IMR-90 (cell line): ENCODE measurements around the gene MAGI2. TPM values are rescaled to one million over a fixed set of nuclear protein-coding genes. Genes with fewer than 3 reads are reported as not detected.

Source experiments
- ATAC-seq: fragments of 200-7000 bp; cut with Tn5 transposase; 2 replicates; pipeline ENCODE4 v1.9.1; 2020; ENCODE audit warnings: low read depth, mild to moderate bottlenecking, moderate library complexity
- BruUV-seq: library from RNA; stranded (reverse); fragments of 400-500 nt; replicated peaks from 2 replicates; lab custom pipeline; 2021; lab: Mats Ljungman, UMichigan
- CTCF ChIA-PET: fragments of 300-600 bp; formaldehyde crosslinking; extraction: SDS; loops from one replicate; lab custom pipeline; 2021; ENCODE audit warnings: antibody characterized with exemption; lab: Yijun Ruan, JAX
- POLR2A ChIA-PET: fragments of 300-600 bp; sonication (Branson Sonifier 250); formaldehyde crosslinking; loops from one replicate; lab custom pipeline; 2022; ENCODE audit warnings: antibody characterized with exemption; ENCODE audit not compliant: unreplicated experiment; lab: Charles Lee
- DNase-seq: peaks from one replicate; pipeline ENCODE4 v3.0.0; 2013
- H2AFZ ChIP-seq: replicated peaks from 2 replicates; pipeline ENCODE3; 2013; ENCODE audit warnings: low read length, mild to moderate bottlenecking; ENCODE audit not compliant: poor library complexity
- H2AK5ac ChIP-seq: 2 replicates; pipeline ENCODE4 v1.6.1; 2013; ENCODE audit warnings: low read depth, low read length, inconsistent platforms
- H2AK9ac ChIP-seq: replicated peaks from 2 replicates; pipeline ENCODE3; 2013; ENCODE audit warnings: mild to moderate bottlenecking, low read depth, low read length, moderate library complexity; ENCODE audit not compliant: poor library complexity
- H2BK120ac ChIP-seq: 2 replicates; pipeline ENCODE4 v1.6.1; 2013; ENCODE audit warnings: low read depth, low read length, inconsistent platforms
- H2BK15ac ChIP-seq: 3 replicates; pipeline ENCODE4 v1.6.1; 2013; ENCODE audit warnings: low read depth, low read length, inconsistent platforms
- H2BK20ac ChIP-seq: 2 replicates; pipeline ENCODE4 v1.6.1; 2013; ENCODE audit warnings: low read depth, mild to moderate bottlenecking, inconsistent platforms, low read length, moderate library complexity
- H2BK5ac ChIP-seq: 2 replicates; pipeline ENCODE4 v1.6.1; 2013; ENCODE audit warnings: mild to moderate bottlenecking, low read depth, low read length, inconsistent platforms; ENCODE audit not compliant: poor library complexity, severe bottlenecking
- H3K14ac ChIP-seq: replicated peaks from 2 replicates; pipeline ENCODE4 v1.6.1; 2013; ENCODE audit warnings: low read depth, low read length, inconsistent platforms
- H3K18ac ChIP-seq: 2 replicates; pipeline ENCODE4 v1.6.1; 2013; ENCODE audit warnings: low read depth, low read length, control low read depth
- H3K23ac ChIP-seq: 2 replicates; pipeline ENCODE4 v1.6.1; 2013; ENCODE audit warnings: low read depth, low read length, inconsistent platforms
- H3K27ac ChIP-seq: 2 replicates; pipeline ENCODE4 v1.5.1; 2013; ENCODE audit warnings: mild to moderate bottlenecking, control low read depth, low read length; ENCODE audit not compliant: insufficient read depth
- H3K27me3 ChIP-seq: 2 replicates; pipeline ENCODE4 v1.6.1; 2013; ENCODE audit warnings: low read length; ENCODE audit not compliant: control insufficient read depth, insufficient read depth
- H3K36me3 ChIP-seq: 2 replicates; pipeline ENCODE4 v1.6.1; 2013; ENCODE audit warnings: low read length, mixed read lengths; ENCODE audit not compliant: control insufficient read depth, insufficient read depth
- H3K4ac ChIP-seq: 2 replicates; pipeline ENCODE4 v1.6.1; 2013; ENCODE audit warnings: low read depth, low read length, inconsistent platforms
- H3K4me1 ChIP-seq: 2 replicates; pipeline ENCODE4 v1.6.1; 2013; ENCODE audit warnings: low read length, mixed read lengths; ENCODE audit not compliant: control insufficient read depth, insufficient read depth
- H3K4me2 ChIP-seq: 2 replicates; pipeline ENCODE4 v1.6.1; 2013; ENCODE audit warnings: low read depth, mild to moderate bottlenecking, control low read depth, low read length, moderate library complexity
- H3K4me3 ChIP-seq: 2 replicates; pipeline ENCODE4 v1.5.1; 2013; ENCODE audit warnings: low read depth, mild to moderate bottlenecking, control low read depth, low read length, moderate library complexity; ENCODE audit not compliant: insufficient read depth
- H3K56ac ChIP-seq: 2 replicates; pipeline ENCODE4 v1.6.1; 2013; ENCODE audit warnings: low read length, inconsistent platforms; ENCODE audit not compliant: insufficient read depth; ENCODE audit errors: extremely low read depth
- H3K79me1 ChIP-seq, 2 experiments: 2 replicates each; pipeline ENCODE4 v1.6.1; 2013; ENCODE audit warnings: low read length in 2 of 2, inconsistent platforms in 1 of 2, low read depth in 1 of 2
- H3K9ac ChIP-seq: 2 replicates; pipeline ENCODE4 v1.6.1; 2013; ENCODE audit warnings: low read depth, low read length, control low read depth
- H3K9me1 ChIP-seq: 2 replicates; pipeline ENCODE4 v1.6.1; 2013; ENCODE audit warnings: low read length, inconsistent platforms; ENCODE audit not compliant: insufficient read depth
- H3K9me3 ChIP-seq: 2 replicates; pipeline ENCODE4 v1.6.1; 2013; ENCODE audit warnings: low read length; ENCODE audit not compliant: control insufficient read depth, insufficient read depth
- H4K20me1 ChIP-seq: 2 replicates; pipeline ENCODE4 v1.6.1; 2013; ENCODE audit warnings: low read length, inconsistent platforms; ENCODE audit not compliant: insufficient read depth
- H4K5ac ChIP-seq: 2 replicates; pipeline ENCODE4 v1.6.1; 2013; ENCODE audit warnings: mild to moderate bottlenecking, low read depth, low read length, control low read depth
- H4K8ac ChIP-seq, 2 experiments: 2 replicates each; pipeline ENCODE4 v1.6.1; 2013; ENCODE audit warnings: low read depth in 2 of 2, low read length in 2 of 2, control low read depth in 1 of 2, inconsistent platforms in 1 of 2
- H4K91ac ChIP-seq: 2 replicates; pipeline ENCODE4 v1.6.1; 2013; ENCODE audit warnings: low read depth, low read length, inconsistent platforms; ENCODE audit not compliant: insufficient read depth
- CEBPB ChIP-seq: IDR thresholded peaks from 2 replicates; pipeline ENCODE4 v1.6.1; 2012; ENCODE audit warnings: low read depth, low read length, improper control_type of control experiment
- dilution Hi-C: fragments of 300-500 bp; cut with HindIII; formaldehyde crosslinking; loops from one replicate; pipeline ENCODE4 v1.14.3; 2018; ENCODE audit warnings: low sequenced_read_pairs; ENCODE audit not compliant: unreplicated experiment
- in situ Hi-C: fragments of 300-500 bp; cut with MboI; formaldehyde crosslinking; loops from 3 replicates; pipeline ENCODE4 v1.14.3; 2019; ENCODE audit warnings: low sequenced_read_pairs, inconsistent platforms, mixed read lengths
- intact Hi-C: fragments of 100-400 bp; cut with micrococcal nuclease; formaldehyde crosslinking; loops from 2 replicates; pipeline ENCODE4 v1.10.0; 2022
- polyA plus RNA-seq, 3 experiments: library from polyadenylated mRNA; depleted of rRNA; stranded (reverse); fragments of >200 nt; gene quantifications; 2 replicates each; pipeline ENCODE4 v1.2.3, GENCODE V29; 2012; ENCODE audit warnings: low replicate concordance in 1 of 3
- total RNA-seq: library from RNA; depleted of rRNA; stranded (reverse); fragments of >200 nt; gene quantifications from 2 replicates; pipeline ENCODE4 v1.2.3, GENCODE V29; 2012

MAGI2 gene
- total and polyA plus RNA-seq, 2 of the 4 experiments (the other 2 are of a cell fraction) = 2.5 to 17.9 TPM

- no peak overlapping the region for H2BK20ac ChIP-seq
- H4K8ac ChIP-seq = no peak overlapping the region; a peak in 1 of 4 replicates
- no peak overlapping the region for H3K4me3 ChIP-seq
- CTCF ChIA-PET = no interaction called here
- no peaks in the 10 kb centered on the region for H3K9me3 ChIP-seq
- no peak overlapping the region; the same call in 2 of the 3 replicates for H2BK15ac ChIP-seq
- H2BK5ac ChIP-seq = no peak overlapping the region
- no TSS peak for BruUV-seq
- H3K23ac ChIP-seq = no peak overlapping the region
- H3K27ac ChIP-seq = no peak overlapping the region
- in situ Hi-C loops = loop anchor here (25.0 kb wide), 1 partner anchor 566 kb away; no protein-coding TSS in a partner anchor
- no peak overlapping the region for H2AK9ac ChIP-seq
- H3K56ac ChIP-seq = no peak overlapping the region
- H4K5ac ChIP-seq = no peak overlapping the region
- dilution Hi-C loops = no loop called here
- no peak overlapping the region for H2BK120ac ChIP-seq
- no peak overlapping the region for H3K4me2 ChIP-seq
- DNase-seq = no peak
- H3K36me3 ChIP-seq = peaks cover 4% of the 10 kb centered on the region; the same call in 1 of the 2 replicates
- no peaks in the 10 kb centered on the region for H4K20me1 ChIP-seq
- H3K14ac ChIP-seq = no peak overlapping the region
- H3K4ac ChIP-seq = no peak overlapping the region
- H2AFZ ChIP-seq = no peak overlapping the region
- H3K9ac ChIP-seq = no peak overlapping the region
- no peak overlapping the region for H2AK5ac ChIP-seq
- H3K79me1 ChIP-seq = peaks cover 0 to 8% of the 10 kb centered on the region in 2 experiments; a peak in 2 of 4 replicates
- no peak overlapping the region for H3K18ac ChIP-seq
- intact Hi-C loops = no loop called here
- peaks cover 3% of the 10 kb centered on the region; the same call in 1 of the 2 replicates for H3K9me1 ChIP-seq
- H3K4me1 ChIP-seq = no peaks in the 10 kb centered on the region
- no peaks in the 10 kb centered on the region for H3K27me3 ChIP-seq
- POLR2A ChIA-PET = no interaction called here
- no peak overlapping the region for H4K91ac ChIP-seq
- no peak for TF ChIP-seq CEBPB
- ATAC-seq = no peak
Measured at GRCh38 chr7:79471283-79471682, 17.8 kb upstream of the MAGI2 start.
